ENCODE results near the gene TRPC4.

Gene TRPC4

GRCh38 chr13:37716420-37717195, 153.0 kb downstream of the TRPC4 start:
- peak; percentile 83 for DNase-seq (ENCODE audit: low read depth)

- peak; percentile 98 for DNase-seq (ENCODE audit: low read depth)
These were observed 154.0 kb downstream of the TRPC4 start for GRCh38 chr13:37715606-37716015.

GRCh38 chr13:37709318-37709717, 160.3 kb downstream of the TRPC4 start:
- no peak for DNase-seq (ENCODE audit: low read depth)

- no peak for DNase-seq (ENCODE audit: low read depth)
These were observed 161.7 kb downstream of the TRPC4 start for GRCh38 chr13:37707739-37708500.

GRCh38 chr13:37706041-37706440, 163.5 kb downstream of the TRPC4 start:
- no peak for DNase-seq (ENCODE audit: low read depth)

GRCh38 chr13:37701972-37702371, 167.6 kb downstream of the TRPC4 start:
- peak; percentile 94 for DNase-seq (ENCODE audit: low read depth)

- no peak for DNase-seq (ENCODE audit: low read depth)
These were observed 168.3 kb downstream of the TRPC4 start for GRCh38 chr13:37701306-37701705.

- DNase-seq (ENCODE audit: low read depth) = no peak
These were observed 168.7 kb downstream of the TRPC4 start for GRCh38 chr13:37700887-37701286.

GRCh38 chr13:37695200-37695599, 174.4 kb downstream of the TRPC4 start:
- DNase-seq (ENCODE audit: low read depth) = no peak

- DNase-seq (ENCODE audit: low read depth) = no peak
These were observed 179.2 kb downstream of the TRPC4 start for GRCh38 chr13:37690361-37690760.

GRCh38 chr13:37686501-37686900, 183.1 kb downstream of the TRPC4 start:
- DNase-seq (ENCODE audit: low read depth) = no peak

- no peak for DNase-seq (ENCODE audit: low read depth)
These were observed 184.4 kb downstream of the TRPC4 start for GRCh38 chr13:37685206-37685605.

- DNase-seq (ENCODE audit: low read depth) = no peak
These were observed 187.1 kb downstream of the TRPC4 start for GRCh38 chr13:37682496-37682895.

GRCh38 chr13:37681281-37682032, 188.1 kb downstream of the TRPC4 start:
- peak; percentile 80 for DNase-seq (ENCODE audit: low read depth)

- no peak for DNase-seq (ENCODE audit: low read depth)
These were observed 189.4 kb downstream of the TRPC4 start for GRCh38 chr13:37680137-37680536.

- no peak for DNase-seq (ENCODE audit: low read depth)
These were observed 190.5 kb downstream of the TRPC4 start for GRCh38 chr13:37679043-37679442.

GRCh38 chr13:37669845-37670244, 199.7 kb downstream of the TRPC4 start:
- DNase-seq (ENCODE audit: low read depth) = no peak

- no peak for DNase-seq (ENCODE audit: low read depth)
These were observed 201.9 kb downstream of the TRPC4 start for GRCh38 chr13:37667702-37668101.

GRCh38 chr13:37666036-37666435, 203.5 kb downstream of the TRPC4 start:
- no peak for DNase-seq (ENCODE audit: low read depth)

- DNase-seq (ENCODE audit: low read depth) = no peak
These were observed 204.2 kb downstream of the TRPC4 start for GRCh38 chr13:37665420-37665819.

- no peak for DNase-seq (ENCODE audit: low read depth)
These were observed 205.8 kb downstream of the TRPC4 start for GRCh38 chr13:37663724-37664123.

GRCh38 chr13:37662624-37663023, 206.9 kb downstream of the TRPC4 start:
- no peak for DNase-seq (ENCODE audit: low read depth)

- no peak for DNase-seq (ENCODE audit: low read depth)
These were observed 211.6 kb downstream of the TRPC4 start for GRCh38 chr13:37657956-37658355.

Data from non-pigmented ciliary epithelial cell (primary cell).